GM21423 (cell line): ENCODE results near the gene COQ7.

Experiments used
- ATAC-seq: cut with Tn5 transposase; IDR thresholded peaks from one replicate; pipeline ENCODE4 v1.9.1; 2021; ENCODE audit warnings: mild to moderate bottlenecking, moderate library complexity; ENCODE audit not compliant: unreplicated experiment

Gene COQ7

DNA sequence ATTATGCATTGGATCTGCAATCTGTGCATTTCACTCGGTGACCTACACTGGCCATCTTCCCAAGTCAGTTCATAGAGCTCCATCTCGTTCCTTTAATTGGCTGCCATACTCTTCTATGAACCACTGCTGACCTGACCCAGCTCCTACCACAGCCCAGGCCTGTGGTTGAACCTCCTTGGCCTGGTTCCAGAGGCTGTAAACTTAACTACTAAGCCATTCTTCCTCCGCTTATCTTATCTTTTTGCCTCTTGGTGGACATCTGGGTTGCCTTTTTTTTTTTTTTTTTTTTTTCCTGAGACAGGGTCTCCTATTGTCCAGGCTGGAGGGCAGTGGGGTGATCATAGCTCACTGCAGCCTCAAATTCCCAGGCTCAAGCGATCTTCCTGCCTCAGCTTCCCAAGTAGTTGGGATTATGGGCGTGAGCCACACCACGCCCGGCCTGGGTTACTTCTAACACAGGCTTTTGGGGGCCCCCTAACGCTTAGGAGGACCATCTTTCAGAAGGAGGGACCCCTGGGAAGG, 18.3 kb downstream of the COQ7 start:
- ATAC-seq: no peak

DNA sequence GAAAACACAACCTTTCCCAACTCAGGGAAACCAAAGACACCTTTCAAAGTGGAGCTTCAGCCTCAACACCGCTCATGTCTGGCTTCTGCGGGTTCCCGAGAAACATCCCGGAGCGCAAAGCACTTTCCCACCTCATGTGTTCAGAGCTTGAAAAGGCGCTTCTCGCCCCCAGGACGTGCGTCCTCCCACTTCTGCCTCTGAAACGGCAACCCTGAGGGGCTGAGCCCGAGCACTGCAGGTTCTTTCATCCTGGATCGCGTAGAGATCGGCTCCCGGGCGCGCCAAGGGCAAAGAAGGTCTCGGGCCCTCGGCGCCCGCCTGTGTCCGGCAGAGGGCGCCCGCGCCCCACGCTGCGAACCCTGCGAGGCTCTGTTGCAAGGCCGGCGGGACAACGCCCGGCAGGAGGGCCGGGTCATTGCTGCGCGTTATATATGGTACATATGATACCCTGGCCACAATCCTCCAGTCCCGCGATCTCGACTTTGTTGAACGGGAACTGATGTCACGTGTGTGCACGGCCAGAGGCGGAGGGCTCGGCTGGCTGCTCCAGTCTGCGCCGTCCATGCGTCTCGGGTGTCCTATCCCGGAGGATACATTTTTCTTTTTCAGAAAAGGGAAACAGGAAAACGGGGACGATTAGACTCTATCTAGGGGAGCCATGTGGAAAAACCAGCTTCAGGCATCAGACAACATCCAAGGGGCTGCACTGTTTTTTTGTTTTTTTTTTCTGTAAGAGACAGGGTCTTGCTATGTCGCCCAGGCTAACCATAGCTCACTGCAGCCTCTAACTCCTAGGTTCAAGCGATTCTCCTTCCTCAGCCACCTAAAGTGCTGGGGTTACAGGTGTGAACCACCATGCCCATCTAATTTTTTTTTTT, 19.1 kb downstream of the COQ7 start:
- ATAC-seq: peak; percentile 87

DNA sequence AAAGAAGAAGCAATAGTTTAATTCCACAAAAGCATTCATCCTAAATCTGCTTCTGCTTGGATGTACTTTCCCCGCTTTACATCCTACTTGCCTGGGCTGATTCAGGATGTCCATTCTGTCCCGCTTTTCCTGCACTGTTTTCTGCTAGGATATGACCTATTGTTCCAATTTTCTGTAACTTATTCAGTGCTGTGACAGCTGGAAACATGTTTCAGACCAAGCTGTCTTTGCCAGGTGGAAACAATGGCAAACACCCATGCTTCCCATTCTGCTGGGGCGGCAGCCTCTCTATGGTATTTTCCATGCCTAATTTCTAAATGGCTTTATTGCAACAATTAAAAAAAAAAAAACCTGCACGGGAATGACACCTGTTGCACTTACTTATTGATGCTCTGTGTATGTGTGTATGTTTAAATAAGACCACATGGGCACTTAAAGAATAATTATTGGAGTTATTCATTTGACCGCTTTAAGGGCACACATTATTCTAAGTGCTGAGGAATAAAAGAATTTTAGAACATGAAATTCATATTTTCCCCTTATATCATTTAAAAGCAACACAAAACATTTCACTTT, 21.0 kb downstream of the COQ7 start:
- ATAC-seq: no peak

DNA sequence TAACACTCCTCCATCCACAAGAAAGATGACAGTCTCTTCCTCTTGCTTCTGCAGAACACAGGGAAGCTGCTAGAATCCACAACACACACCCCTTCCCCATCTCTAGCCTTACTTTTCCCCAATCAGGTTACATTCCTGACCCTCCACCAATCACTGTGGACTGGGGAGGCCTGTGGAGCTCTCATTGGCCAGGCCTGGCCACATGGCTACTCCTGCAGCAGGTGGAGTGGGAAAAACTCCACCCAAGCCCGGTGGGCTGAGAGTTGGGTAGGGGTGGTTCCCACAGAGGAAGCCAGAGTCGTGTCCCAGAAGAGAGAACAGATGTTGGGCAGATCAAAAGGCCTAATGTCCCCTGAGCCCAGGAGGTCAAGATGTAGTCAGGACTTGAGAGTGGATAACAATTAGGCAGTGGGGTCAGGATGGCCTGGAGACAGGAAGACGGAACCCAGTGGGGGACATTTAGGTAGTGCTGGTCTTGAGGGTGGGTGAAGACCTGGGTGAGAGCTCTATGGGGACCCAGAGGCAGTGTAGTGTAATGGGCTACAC, 22.1 kb downstream of the COQ7 start:
- ATAC-seq: no peak

DNA sequence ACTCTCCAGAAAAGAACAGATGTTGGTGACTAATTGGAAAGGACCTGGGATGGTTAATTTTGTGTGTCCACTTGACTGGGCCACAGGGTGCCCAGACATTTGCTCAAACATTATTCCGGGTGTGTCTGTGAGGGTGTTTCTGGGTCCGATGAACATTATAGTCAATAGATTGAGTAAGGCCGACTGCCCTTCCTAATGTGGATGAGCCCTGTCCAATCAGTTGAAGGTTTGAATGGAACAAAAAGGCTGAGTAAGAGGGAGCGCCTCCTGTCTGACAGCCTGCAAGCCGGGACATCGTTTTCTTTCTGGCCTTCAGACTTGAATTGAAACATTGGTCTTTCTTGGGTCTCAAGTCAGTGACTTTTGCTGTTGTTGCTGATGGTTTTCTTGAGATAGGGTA, 23.5 kb downstream of the COQ7 start:
- no peak for ATAC-seq

DNA sequence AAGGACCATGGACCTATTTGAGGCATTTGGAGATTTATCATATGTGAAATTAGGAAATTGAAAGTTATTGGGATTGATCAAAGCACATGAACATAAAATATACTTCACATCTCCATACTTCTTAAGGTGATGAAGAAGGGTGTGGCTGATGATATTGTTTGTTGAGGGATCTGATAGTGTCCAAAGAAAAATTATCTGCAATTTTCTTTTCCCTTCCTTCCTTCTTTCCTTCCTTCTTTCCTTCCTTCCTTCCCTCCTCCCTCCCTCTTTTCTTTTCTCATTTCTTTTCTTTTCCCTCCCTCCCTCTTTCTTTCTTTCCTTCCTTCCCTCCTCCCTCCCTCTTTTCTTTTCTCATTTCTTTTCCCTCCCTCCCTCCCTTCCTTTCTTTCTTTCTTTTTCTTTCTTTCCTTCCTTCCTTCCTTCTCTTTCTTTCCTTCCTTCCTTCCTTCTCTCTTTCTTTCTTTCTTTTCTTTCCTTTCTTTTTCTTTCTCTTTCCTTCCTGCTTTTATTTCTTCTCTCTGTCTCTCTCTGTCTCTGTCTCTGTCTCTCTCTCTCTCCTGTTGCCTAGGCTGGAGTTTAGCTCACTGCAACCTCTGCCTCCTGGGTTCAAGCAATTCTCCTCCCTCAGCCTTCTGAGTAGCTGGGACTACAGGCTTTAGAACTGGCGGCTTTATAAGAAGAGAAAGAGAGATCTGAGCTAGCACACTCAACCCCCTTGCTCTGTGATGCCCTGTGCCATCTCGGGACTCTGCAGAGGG, 25.4 kb downstream of the COQ7 start:
- ATAC-seq: no peak

DNA sequence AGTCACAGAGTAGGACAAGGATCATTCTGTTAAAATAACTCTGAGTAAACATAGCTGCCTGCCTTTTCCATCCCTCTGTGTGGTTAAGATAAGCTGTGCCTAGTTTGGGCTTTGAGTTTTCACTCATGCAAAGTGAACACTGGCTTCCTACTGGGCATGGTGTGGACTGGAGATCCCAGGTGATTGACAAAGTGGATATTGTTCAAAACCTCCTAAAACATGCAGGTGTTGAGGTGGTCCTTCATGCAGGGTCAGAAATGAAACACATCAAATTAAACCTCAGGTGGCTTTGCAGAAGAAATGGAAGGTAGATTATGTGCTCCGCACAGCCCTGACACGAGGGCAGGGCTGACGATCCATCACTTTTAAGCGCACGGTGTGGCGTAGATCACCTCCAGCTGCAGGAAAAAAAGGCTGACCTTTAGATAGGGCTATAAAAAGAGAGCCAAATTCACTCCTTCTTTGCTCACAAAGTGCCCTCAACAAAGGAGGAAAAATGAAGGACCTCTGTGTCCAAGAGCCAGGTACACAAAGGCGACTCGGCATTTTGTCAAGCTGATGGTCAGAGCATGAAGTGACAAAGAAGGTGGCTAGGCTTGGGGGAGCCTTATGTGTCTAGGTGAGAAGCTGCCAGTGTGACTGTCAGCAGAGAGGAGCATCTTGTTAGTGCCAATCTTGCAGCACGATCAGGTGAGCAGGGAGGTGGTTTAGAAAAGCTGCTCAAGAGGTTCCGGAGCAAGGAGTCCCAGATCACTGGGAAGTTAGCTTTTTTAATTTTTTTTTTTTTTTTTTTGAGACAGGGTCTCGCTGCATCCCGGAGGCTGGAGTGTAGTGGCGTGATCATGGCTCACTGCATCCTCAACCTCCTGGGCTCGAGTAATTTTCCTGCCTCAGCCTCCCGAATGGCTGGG, 26.5 kb downstream of the COQ7 start:
- ATAC-seq: no peak

DNA sequence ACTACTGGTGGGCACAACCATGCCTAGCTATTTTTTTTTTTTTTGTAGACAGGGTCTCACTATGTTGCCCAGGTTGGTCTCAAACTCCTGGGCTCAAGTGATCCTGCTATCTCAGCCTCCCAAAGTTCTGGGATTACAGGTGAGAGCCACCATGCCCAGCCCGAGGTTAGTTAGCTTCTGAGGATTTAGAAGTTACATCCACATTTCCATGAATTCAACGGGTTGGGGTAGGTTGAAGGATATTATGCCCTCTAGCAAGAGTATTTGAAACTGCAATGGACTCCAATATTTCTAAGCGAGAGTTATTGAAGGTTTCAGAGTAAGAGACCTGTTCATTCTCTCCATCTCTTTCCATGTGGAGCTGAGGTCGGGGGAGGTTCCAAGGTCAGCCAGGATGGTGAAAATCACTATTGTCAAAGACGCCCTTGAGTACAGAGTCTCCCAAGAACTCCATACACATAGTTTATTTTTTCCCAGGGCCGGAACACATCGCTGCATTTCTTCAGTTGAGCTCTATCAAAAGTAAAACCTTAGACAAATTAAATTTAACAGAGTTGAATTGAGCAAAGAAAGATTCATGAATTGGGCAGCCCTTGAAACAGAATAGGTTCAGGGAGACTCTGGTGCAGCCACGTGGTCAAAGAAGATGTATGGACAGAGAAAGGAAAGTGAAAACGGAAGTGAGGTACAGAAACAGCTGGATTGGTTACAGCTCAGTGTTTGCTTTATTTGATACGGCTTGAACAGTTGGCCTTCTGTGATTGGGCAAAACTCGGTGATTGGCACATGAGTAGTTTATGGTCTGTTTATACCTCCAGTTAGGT, 27.3 kb downstream of the COQ7 start:
- no peak for ATAC-seq

DNA sequence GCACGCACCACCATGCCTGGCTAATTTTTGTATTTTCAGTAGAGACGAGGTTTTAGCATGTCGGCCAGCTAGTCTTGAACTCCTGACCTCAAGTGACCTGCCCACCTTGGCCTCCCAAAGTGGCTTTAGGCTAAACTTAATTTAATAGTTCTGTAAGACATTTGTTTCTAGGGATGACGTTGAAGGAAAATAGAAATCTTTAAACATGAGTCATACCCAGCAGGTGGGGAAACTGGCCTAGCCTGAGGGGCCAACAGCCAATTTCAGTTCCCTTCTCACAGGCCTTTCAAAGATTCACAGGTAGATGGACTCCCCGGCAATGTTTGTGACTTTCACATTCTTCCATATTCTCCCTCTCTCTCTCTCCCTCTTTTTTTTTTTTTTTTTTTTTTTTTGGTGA, 28.2 kb downstream of the COQ7 start:
- ATAC-seq: no peak

DNA sequence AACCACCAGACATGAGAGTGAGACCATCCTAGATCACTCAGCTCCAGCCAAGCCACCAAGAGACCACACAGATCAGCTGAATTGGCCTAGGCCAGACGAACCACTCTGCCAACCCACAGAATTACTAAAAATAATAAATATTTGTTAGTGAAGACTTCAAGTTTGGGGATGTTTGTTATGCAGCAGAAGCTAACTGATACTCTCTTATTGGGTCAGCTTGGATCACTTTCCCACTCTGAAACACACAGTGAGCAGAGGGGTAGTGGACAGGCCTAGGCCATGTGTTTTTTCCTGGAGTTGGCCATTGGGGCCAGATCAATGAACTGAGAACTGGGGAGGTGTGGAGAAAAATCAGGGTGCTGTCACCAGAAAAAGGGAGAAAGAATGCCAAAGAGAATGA, 30.8 kb downstream of the COQ7 start:
- ATAC-seq: no peak

DNA sequence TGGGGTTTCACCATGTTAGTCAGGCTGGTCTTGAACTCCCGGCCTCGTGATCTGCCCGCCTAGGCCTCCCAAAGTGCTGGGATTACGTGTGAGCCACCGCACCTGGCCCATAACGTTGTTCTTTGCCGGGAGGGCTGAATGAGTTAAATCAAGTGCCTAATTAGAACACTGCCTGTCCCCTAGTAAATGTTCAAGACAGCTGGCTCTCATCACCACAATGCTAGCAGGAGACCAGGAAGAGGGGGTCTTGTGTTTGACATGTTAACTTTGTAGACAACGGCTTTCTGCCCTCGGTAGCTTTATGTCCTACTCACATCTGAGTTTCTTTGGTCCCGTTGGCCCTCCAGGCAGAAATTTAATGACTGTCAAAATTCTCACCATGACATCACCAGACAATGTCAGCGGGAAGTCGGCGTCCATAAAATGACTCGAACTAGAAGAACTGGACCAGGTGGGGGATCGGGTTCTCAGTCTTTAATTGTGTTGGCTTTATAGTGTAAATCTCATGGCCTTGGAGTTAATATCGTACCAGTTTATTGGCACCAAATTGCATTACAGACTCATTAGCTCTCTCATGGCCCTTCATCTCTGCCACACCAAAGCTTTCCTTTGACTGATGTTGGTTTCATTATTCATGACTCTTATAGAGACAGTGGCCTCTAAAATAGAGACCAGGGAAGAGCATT, 34.9 kb downstream of the COQ7 start:
- ATAC-seq: no peak

DNA sequence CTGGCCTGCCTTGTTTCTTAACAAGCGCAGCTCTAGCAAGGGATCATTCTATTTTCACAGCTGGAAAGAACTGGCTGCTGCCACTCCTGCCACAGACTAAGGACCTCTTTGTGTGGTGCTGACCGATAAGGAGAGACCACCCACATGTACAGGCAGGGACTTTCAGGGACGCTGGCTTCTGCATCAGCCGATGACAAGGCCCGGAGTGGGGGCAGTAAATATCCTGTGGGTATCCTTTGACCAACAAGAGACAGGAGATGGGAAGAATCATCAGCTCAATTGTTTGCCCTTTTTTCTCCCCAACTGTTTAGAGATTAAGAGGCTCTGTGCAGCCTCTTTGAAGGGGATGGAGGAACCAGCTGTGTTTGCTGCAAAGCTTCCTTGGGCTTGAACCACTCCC, 37.2 kb downstream of the COQ7 start:
- ATAC-seq: no peak

DNA sequence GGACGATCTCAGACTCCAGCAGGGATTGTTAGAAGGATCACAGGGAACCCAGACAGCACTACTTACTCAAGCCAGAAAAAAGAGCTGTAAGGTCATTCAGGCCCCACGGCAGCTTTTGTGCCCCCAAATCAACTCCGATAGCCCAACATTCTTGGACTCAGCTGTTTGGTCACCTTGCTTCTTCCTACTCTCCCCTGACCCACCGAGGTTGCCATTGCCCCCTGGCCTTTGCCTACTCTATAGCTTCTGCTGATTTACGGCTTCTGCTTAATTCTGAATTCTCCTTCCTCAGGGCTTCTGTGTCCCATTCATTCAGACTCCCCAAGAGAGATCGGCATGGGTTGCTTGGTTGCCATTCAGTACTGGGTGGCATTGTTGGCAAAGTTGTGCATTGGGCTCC, 37.7 kb downstream of the COQ7 start:
- no peak for ATAC-seq

DNA sequence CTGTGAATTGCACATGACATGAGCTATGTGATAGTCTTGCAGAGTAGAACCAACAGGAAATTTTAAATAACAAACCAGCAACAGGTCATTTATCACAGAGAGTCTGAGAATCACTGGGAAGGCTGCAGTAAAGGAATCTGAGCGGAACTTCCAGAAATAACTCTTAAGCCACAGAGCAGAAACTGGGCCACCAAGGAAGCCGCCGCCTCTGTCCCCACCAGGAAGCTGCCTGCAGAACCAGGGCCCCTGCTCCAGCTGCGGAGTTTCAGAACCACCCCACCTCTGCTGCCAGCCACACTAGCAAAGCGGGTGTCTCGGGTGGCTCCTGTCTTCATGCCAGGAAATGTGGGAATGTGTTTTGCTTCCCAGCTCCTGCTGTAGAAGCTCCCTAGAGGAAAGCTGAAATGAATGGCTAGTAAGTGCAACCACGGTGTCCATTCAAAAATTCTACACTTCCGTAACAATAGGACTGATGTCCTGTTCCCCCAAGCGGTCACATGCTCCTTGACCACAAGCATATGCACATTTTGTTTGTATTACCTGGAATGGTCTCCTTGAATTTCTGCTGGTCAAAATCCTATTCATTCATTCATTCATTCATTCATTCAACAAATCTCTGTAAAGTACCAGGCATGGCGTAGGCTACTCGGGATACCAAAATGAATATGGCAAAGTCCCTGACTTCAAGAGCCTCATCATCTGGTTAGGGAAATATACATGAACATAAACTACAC, 38.6 kb downstream of the COQ7 start:
- no peak for ATAC-seq

DNA sequence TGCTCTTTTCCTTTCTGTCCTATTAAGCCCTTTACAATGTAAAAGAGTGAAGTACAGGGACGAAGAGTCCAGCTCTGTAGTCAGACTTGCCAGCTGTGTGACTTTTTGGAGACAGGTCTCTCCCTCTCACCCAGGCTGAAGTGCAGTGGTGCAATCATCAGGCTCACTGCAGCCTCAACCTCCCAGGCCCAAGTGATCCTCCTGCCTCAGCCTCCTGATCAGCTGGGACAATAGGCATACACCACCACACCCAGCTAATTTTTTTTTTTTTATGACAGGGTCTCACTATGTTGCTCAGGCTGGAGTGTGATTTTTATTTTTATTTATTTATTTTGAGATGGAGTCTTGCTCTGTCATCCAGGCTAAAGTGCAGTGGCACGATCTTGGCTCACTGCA, 39.2 kb downstream of the COQ7 start:
- ATAC-seq: no peak

DNA sequence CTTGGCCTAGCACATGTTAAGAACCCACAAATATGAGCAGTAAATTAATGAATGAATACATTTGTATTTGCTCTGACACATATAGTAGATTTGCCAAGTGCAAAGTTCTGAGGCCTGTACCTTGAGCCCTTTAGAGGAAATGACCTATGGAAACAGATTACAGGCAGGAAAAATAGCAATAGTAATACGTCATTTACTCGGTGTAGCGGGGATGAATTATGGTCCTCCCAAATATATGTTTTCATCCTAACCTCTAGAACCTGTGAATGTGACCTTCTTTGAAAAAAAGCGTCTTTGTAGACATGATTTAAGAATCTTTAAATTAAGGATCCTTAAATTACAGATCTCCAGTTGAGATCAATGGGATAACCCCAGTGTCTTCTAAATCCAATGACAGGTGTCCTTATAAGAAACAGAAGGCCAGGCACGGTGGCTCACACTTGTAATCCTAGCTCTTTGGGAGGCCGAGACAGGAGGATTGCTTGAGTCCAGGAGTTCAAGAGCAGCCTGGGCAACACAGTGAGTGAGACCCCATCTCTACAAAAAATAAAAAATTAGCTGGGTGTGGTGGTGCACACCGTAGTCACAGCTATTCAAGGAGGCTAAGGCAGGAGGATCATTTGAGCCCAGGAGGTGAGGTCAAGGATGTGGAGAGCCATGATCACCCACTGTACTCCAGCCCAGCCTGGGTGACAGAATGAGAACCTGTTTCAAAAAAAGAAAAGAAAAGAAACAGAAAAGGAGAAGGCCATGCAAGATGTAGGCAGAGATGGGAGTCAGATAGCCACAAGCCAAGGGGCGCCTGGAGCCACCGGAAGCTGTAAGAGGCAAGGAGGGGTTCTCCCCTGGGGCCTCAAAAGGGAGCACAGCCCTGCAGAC, 41.2 kb downstream of the COQ7 start:
- peak; percentile 39 for ATAC-seq

DNA sequence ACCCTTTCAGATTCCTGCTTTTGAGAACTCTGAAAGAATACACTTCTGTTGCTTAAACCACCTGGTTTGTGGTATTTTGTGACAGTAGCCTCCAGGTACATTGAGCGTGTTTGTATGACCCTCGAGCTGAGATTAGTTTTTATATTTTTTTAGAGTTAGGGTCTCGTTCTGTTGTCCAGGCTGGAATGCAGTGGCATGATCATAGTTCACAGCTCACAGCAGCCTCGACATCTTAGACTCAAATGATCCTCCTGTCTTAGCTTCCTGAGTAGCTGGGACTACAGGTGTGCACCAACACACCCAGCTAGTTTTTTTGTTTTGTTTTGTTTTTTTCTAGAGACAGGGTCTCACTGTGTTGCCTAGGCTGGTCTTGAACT, 41.9 kb downstream of the COQ7 start:
- no peak for ATAC-seq
